WERI-Rb-1 (cell line): ENCODE results near the gene SIGLEC12.

ENCODE experiments used
- DNase-seq: peaks from one replicate; pipeline ENCODE4 v3.0.0-alpha.2; 2020
- H3K27ac ChIP-seq: fragments of 250-450 bp; sonication (Bioruptor Pico); 2 replicates; pipeline ENCODE4 v1.5.1; 2020; ENCODE audit warnings: mild to moderate bottlenecking, moderate library complexity
- H3K27me3 ChIP-seq: fragments of 250-450 bp; sonication (Bioruptor Pico); 2 replicates; pipeline ENCODE4 v1.5.1; 2021; ENCODE audit warnings: mild to moderate bottlenecking, low read depth, moderate library complexity; ENCODE audit not compliant: insufficient read depth, severe bottlenecking
- H3K36me3 ChIP-seq: fragments of 250-450 bp; sonication (Bioruptor Pico); 2 replicates; pipeline ENCODE4 v1.5.1; 2020; ENCODE audit warnings: mild to moderate bottlenecking, moderate library complexity
- H3K4me3 ChIP-seq: 2 replicates; pipeline ENCODE4 v1.5.1; 2011; ENCODE audit warnings: low read depth, mild to moderate bottlenecking, control low read depth, low read length
- H3K9me3 ChIP-seq: fragments of 250-450 bp; sonication (Bioruptor Pico); 2 replicates; pipeline ENCODE4 v1.5.1; 2021; ENCODE audit warnings: mild to moderate bottlenecking, moderate library complexity; ENCODE audit not compliant: severe bottlenecking
- TF ChIP-seq, protein P1 (sequence below): IDR thresholded peaks from 2 replicates; pipeline ENCODE4 v1.5.1; 2011; ENCODE audit warnings: low read depth, mild to moderate bottlenecking, control low read depth, inconsistent platforms, low read length

Gene SIGLEC12

DNA sequence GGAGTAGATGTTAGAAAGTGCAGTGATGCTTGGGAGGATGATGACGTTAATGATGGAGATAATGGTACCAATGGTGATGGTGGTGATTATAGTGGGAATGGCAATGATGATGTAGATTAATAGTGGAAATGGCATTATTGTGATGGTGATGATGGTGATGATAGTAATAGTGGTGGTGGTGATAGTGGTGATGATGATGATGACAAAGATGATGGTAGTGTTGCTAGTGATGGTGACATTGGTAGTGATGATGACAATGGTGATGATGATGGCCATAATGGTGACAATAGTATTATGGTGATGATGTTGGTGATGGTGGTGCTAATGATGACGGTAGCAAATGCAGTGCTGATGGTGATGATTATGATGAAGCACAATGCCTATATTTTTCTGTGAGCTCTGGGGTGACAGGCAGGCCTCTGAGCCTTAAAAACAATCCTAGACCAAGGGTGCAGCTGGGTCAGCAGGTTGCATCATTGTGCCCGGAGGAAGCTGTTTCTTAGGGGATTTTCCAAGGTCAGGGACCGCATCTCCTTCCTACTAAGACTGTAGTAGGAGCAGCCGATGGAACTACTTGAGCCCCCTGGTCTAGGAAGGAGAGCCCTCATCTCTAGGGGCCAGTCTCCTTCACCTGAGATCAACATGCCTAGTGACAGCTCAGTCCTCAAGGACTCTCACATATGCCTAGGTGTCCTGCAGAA is 15.5 kb downstream of the SIGLEC12 start:
- H3K27me3 ChIP-seq: peaks cover 88% of the 10 kb centered on the region
- H3K27ac ChIP-seq: no peak overlapping the region
- H3K9me3 ChIP-seq: no peaks in the 10 kb centered on the region
- TF ChIP-seq, protein P1, sequence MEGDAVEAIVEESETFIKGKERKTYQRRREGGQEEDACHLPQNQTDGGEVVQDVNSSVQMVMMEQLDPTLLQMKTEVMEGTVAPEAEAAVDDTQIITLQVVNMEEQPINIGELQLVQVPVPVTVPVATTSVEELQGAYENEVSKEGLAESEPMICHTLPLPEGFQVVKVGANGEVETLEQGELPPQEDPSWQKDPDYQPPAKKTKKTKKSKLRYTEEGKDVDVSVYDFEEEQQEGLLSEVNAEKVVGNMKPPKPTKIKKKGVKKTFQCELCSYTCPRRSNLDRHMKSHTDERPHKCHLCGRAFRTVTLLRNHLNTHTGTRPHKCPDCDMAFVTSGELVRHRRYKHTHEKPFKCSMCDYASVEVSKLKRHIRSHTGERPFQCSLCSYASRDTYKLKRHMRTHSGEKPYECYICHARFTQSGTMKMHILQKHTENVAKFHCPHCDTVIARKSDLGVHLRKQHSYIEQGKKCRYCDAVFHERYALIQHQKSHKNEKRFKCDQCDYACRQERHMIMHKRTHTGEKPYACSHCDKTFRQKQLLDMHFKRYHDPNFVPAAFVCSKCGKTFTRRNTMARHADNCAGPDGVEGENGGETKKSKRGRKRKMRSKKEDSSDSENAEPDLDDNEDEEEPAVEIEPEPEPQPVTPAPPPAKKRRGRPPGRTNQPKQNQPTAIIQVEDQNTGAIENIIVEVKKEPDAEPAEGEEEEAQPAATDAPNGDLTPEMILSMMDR: no peak
- no peak for DNase-seq
- H3K36me3 ChIP-seq: no peaks in the 10 kb centered on the region
- no peak overlapping the region for H3K4me3 ChIP-seq

DNA sequence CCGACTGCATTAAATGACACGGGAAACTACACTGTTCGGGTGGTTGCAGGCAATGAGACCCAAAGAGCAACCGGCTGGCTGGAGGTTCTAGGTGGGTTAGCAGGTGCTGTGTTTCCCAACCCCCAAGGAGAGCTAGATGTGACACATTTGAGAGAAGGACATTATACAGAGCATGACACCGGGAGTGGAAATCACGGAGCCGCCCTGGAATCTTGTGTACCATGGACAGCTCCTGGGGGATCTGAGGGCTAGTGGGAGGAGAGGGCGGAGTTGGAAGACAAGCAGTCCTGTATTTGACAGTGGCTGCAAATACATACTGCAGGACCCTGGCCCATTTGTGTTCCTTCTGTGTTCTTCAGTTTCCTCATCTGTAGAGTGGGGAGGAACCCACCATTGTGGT is 21.0 kb downstream of the SIGLEC12 start:
- Histone ChIP-seq H3K27me3 (peaks cover 90% of the 10 kb centered on the region), H3K9me3 (peaks cover 2% of the 10 kb centered on the region), H3K36me3 (no peaks in the 10 kb centered on the region), H3K27ac (no peak overlapping the region), H3K4me3 (no peak overlapping the region)
- TF ChIP-seq, protein P1: no peak
- no peak for DNase-seq

DNA sequence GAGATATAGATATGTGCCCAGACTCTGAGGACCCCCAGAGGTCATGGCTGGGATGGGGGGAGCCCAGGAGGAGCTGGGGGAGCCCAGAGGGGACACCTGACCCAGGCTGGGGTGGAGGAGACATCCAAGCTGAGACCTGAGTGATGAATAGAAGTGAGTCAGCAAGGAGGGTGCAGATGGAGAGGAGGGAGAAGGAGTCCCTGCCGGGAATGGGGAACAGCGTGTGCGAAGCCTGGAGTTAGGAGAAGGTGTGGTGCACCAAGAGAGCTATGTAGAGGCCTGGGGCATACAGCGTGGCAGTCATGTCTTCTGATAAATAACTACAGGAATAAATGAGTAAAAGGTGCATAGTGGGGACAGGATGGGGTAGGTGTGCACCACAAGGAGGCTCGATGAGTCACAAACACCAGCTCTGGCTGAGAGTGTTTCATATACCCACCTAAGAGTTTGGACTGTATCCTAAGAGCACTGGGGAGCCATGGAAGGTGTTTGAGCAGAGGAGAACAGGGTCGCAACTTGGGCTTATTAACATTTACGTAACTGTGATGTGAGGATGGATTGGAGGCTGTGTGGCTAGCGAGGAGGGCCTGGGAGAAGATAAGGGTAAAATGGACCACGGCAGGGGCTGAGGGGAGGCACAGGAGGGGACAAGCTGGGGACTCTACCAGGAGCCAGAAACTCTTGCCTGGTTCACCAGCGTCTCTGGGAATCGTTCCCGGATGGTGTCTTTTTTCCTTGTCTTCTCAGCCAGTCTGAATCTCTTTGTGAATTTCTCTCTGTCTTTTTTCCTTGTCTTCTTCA is 21.9 kb downstream of the SIGLEC12 start:
- H3K27ac ChIP-seq: no peak overlapping the region
- H3K9me3 ChIP-seq: peaks cover 2% of the 10 kb centered on the region
- no peak for DNase-seq
- no peak overlapping the region for H3K4me3 ChIP-seq
- peaks cover 87% of the 10 kb centered on the region for H3K27me3 ChIP-seq
- H3K36me3 ChIP-seq: no peaks in the 10 kb centered on the region
- TF ChIP-seq, protein P1: no peak

DNA sequence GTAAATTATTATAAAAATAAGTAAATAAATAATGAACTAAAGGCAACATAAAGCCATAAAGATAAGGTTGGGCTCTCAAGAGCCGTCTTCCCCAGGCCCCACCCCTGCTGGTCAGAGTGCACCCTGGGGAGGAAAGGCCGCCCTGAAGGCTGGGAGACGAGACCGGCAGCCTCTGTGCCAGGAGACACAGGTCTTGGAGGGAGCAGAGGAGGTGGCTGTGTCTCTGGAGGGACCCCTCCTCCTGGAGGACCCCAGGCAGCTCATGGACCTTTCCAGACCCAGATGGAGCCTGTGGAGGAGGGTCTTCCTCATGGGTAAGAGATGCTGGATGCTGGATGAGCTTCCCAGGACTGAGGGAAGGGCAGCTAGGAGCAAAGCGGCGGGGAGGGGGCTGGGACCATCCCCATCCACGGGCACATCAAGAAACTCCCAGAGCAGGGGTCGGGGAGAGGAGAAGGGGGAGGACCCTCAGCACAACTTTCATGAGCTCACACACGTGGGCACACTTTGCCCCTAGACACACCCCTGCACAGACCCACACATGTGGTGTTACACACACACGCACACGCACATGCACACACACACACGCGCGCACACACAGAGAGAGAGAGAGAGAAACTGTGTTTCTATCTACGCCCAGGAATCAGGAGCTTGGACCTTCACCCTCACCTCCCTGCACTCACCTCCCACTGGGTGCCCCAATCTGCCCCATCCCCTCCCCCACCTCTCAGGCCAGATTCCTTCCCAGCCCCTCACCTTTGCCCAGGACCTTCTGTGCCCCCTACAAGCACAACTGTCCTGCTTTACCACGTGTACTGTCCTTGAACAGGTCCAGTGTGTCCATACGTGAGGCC is 23.0 kb downstream of the SIGLEC12 start, which contains the start of gene CEACAM18:
Gene CEACAM18, plus strand, starts transcription at position 159 of the 854 bp plus-strand sequence.
- Histone ChIP-seq H3K27ac (no peak within 1 kb of the TSS), H3K9me3 (peaks cover 2% of the 10 kb centered on the region), H3K27me3 (peaks cover 90% of the 10 kb centered on the region), H3K4me3 (no peak within 1 kb of the TSS), H3K36me3 (no peaks in the 10 kb centered on the region)
- no peak for DNase-seq
- TF ChIP-seq, protein P1: no peak

DNA sequence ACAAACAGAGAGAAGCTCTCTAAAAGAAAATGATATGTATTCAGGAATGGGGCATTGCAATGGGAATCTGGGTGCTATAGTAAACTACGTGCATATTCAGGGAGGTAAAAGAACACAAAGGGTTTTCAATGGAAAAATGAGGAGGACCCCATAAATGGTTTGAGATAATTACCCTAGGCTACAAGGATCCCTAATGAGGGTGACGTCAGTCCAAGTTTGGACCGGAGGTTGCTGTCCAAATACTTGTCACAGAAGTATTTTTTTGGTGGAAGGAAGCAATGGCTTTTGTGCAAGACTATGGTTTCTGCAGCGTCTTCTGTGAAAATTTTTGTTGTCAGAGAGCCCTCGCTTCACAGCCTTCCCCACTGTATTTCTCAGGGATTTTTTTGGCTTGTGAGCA is 24.3 kb downstream of the SIGLEC12 start:
- TF ChIP-seq, protein P1: no peak
- H3K9me3 ChIP-seq: peaks cover 2% of the 10 kb centered on the region
- H3K36me3 ChIP-seq: no peaks in the 10 kb centered on the region
- H3K27me3 ChIP-seq: peaks cover 88% of the 10 kb centered on the region
- no peak for DNase-seq
- no peak overlapping the region for H3K27ac ChIP-seq
- no peak overlapping the region for H3K4me3 ChIP-seq
